ENCODE data around the gene REXO1.

The REXO1 gene

DNA sequence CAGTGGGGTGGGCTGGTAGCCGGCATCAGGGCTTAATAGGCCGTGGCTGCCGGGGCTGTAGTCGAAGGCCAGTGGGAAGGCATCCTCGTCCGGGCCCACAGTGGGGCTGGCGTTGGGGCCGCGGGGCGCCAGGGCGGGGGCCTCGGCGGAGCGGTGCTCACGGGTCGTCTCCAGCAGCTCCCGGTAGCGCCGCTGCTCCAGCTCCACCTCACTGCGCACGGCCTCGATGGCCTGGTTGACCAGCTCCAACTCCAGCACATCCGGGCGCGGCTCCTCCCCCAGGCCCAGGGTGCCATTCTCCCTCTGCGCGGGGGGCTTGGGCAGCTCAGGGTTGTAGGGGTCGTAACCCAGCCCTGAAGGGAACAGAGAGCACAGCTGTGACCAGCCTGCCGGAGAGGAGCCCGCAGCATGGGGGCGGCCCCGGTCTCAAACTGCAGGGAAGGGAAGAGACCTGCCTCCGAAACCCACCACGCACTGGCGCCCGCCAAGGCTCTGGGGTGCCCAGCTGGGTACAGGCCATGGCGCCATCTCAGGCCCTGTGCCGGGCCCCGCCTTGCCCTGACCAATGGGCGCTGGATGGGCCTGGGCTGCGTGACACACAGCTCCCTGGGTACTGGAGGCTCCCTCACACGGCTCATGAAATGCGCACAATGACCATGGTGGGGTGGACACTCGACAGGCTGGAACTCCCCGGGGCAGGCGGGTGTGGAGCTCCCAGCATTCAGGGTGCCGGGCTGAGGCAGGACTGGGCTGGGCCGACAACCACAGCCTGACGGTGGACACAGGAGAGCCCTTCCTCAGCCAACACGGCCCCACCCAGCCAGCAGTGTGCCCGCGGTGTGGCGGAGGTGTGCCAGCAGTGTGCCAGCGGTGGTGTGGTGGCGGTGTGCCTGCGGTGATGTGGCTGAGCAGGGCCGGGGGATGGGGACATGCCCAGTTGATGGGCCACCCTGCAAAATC is 19.7 kb downstream of the REXO1 start:
- DNase-seq (ENCODE audit: low read depth), result no peak

DNA sequence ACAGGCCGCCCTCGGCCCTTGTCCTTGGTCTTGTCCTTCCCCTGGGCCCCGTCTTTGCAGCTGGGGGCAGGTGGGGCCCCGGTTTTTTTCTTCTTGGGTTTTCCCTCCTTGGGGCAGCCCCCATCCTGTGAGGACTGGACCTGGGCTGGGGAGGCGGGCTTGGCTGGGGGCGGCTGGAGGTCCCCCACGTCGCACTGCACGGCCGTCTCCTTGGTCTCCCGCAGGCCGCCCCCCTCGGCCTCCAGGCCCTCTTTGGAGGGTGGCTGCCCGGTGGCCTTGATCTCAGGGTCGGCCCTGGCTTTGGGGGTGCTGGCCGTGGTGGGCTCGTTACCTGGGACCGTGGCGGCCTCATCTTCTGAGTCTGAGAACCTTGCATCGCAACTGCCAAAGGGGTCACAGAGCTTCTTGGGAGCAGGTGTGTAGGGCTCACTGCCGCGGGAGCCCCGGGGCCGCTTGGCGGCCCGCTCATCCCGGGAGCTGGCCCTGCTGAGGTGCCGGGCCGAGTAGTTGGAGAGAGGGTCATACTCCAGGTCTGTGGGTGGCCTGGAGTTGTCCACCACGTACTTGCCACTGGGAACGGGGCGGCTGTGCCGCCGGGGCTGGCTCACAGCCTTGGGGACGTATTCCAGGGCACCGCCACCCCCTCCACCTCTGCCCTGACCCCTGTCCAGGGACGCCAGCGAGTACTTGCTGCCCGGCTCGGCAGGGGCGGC is 20.6 kb downstream of the REXO1 start:
- DNase-seq (ENCODE audit: low read depth), result no peak

DNA sequence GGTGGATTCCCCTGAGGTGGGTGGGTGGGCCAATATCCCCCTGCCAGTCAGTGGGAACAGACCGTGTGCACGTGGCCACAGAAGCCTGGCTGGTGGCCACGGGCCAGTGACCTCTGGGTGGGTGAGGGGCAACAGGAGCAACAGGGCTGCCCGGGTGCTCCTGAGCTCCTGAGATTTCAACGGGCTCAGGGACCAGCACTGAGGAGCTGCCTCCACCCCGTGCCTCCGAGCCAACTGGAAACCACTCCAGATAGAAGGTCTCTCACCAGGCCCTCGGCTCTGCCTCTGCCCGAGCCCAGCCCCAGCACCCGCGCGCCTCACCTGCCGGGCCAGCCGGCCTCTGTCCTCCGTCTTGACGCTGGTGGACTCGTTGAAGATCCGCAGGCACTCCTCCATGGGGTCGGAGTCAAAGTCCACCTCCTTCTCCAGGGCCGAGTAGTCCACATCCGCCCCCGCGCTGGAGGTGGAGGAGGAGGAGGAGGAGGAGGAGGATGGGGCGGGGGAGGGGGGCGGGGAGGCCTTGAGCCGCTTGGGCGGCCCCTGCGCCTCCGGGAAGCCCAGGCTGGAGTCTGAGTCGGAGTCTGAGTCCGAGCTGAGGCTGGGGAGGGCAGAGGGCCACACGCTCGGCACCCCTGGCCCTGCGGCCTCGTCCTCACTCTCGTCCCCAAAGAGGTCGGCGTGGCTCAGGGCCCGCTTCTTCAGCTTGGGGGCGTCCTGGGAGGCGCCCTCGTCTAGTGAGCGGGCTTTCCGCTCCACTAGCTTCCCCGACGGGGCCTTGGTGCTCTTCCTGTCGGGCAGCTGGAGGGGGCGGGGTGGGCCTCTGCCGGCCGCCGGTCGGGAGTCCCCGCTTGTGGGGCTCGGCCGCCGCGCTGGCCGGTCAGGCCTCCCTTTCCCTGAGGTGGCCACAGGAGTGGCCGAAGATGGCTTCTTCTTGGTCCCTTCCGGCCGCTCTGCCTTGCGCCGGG is 21.4 kb downstream of the REXO1 start:
- DNase-seq (ENCODE audit: low read depth), result no peak

DNA sequence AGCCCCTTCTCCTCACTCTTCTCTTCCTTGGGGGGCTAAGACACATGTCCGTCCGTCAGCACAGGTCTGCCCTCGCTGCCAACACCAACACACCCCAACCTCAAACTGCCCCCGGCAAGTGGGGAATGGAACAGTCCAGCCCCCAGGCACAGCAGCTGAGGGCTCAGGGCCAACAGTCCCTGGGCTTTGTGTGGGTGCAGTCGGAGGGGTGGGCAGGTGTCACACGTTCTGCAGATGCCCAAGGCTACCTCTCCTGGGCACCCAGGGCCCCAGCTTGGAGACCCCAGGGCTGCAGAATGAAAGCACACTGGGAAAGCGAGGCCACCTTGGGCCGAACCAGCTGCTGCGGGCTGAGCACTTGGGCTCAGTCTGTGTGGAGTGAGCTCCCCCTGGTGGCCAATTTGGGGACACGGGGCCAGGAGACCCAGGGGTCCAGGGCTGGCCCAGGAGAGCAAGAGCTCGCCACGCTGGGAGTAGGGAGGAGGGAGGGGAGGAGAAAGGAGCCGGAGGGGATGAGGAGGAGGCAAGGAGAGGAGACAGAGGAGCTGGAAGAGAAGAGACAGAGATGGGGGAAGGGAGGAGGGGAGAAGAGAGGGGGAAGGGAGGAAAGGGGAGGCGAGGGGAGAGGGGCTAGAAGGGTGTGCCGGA is 22.2 kb downstream of the REXO1 start:
- peak; percentile 78 for DNase-seq (ENCODE audit: low read depth)

DNA sequence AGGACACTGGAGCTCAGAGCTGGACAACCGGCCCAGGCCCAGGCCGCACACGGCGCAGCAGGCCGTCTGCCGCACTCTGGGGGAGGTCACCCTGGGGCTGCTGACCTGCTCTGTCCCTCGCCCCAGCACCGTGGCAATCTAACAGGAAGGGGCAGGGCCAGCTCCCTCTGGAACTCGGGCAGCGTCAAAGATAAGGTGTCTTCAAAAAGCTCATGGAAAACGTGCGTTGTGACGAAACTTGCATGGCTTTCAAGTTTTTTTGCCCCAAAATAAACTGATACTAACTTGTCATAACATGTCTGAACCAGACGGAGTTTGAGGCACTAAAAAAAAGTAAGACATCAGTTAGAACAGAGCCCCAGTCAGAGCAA is 24.0 kb downstream of the REXO1 start:
- DNase-seq (ENCODE audit: low read depth), result no peak

DNA sequence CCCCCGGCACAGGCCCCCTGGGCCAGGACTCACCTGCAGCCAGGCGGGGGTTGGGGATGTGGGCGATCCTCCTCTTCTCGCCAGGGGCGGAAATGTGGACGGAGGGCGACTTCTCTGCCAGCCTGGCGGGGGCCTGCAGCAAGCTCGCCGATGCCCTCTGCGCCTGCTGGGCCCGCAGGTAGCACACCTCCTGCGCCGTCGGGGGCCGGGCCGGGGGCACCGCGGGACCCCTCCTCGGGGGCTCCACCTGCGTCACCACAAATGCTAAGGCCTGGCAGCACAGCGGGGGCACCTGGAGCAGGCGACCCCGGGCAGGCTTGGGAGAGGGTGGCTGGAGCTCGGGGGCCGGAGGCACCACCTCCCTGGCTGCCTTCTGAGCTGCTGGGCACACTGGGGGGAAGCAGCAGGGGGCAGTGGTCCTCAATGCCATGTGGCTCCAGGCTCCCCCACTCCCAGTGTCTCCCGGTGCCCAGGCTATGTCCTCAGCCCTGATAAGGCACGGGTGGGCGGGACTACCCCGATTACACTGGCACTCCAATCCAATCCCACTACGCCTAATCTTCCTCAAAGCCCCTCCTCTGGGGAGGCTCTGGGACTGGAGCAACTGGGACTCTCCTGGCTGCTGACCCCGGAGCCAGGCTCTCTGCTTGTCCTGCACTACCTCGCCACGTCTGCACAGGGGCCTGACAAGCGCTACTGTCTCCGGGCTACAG is 24.6 kb downstream of the REXO1 start:
- DNase-seq (ENCODE audit: low read depth), result no peak

DNA sequence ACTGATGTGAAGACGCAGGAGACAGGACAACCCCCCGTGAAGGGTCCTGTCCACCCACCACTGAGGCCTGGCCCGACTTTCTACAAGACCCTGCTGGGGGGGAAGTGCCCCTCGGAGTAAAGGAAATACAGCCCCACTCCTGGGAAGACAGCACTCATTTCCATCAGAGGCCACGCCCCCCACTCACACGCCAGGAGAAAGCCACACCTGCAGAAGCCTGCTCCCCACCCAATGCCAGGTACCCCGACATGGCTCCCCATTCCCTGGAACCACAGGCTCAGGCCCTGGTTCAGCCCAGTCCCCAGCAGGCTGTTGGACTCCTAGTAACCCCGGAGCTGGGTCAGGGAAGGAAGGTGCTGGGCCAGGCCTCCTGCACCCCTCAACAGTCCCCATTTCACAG is 25.3 kb downstream of the REXO1 start:
- DNase-seq (ENCODE audit: low read depth), result no peak

DNA sequence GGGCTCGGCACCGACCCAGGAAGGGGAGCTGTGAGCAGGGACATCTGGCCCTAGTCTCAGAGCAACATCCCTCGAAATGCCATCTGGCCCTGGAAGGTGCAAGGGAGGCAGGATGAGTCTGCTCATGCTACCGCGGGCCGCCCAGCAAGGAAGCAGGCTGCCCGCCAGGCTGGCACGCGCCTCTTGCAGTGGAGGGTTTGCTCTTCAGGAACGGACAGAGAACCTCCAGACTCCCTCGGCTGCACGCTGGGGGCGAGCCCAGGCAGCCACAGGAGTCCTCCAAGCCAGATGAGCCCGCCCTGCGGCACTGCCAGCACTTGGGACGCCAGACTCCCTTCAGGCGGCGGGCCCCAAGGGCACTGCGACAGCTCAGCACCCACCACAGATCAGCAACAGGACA is 26.1 kb downstream of the REXO1 start:
- no peak for DNase-seq (ENCODE audit: low read depth)

DNA sequence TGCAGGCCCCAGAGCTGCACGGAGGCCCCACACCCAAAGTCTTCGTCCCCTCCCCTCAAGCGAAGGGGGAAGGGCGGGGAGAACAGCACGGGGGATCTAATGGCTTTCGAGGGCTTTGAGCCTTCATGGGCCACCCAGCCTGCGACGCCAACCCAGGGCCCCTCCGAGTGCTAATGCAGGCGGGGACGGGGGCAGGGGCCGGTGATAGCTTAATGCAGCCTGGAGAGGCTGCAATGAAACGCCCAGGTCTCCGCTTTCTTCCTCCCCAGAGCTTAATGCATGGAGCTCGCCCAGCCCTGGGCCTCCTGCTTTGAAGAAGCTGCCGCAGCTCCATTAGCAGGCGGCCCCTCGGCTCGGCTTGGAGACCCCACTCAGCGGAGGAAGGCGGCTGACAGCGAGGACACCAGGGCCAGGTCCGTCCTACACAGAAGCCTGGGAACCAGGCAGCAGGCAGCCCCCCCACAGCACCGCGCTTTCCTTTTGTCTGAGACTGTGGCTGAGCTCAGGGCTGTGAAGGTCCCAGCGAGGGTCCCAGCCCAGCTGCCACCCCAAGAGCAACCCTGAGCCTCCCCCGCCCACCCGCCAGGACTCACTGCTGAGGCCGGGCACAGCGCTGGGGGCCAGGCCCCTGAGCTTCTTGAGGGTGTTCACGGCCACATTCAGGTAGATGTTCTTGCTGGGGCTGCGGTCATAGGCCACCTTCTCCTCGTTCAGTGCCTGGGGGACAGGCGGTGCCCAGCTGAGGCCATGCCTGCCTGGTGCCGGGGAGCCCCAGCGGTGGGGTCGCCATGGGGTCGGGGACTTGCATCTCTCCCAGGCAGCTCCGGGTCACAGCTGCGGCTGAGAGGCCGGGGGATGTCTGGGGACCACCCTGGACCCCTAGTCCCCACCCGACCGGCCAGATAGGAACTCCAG is 28.7 kb downstream of the REXO1 start:
- no peak for DNase-seq (ENCODE audit: low read depth)

DNA sequence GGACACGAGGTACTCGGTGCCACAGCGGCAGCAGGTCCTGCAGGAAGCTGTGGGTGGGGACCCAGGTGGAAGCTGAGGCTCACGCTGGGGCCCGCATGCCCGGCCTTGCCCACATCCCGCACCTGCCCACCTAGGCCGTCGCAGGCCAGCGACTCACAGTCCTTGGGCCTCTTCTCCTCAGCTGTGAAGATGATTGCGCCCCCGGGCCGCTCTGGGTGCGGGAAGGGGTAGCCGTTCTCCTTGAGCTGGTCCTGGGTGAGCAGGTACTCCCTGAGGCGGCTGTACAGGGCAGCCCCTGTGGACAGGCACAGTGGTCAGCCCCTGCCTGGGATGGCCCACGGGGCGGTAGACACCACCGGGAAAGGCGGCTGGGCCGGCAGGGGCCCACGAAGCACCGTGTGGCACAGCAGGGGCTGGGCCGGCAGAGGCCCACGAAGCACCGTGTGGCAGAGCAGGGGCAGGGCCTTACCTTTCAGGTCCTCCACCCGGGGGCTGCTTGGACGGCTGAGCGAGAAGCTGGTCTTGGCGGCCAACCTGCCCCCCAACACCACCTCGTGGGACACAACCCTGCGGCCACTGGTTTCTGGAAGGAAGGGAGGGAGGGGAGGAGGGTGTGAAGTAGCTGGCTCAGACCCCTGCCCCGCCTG is 29.6 kb downstream of the REXO1 start:
- no peak for DNase-seq (ENCODE audit: low read depth)

DNA sequence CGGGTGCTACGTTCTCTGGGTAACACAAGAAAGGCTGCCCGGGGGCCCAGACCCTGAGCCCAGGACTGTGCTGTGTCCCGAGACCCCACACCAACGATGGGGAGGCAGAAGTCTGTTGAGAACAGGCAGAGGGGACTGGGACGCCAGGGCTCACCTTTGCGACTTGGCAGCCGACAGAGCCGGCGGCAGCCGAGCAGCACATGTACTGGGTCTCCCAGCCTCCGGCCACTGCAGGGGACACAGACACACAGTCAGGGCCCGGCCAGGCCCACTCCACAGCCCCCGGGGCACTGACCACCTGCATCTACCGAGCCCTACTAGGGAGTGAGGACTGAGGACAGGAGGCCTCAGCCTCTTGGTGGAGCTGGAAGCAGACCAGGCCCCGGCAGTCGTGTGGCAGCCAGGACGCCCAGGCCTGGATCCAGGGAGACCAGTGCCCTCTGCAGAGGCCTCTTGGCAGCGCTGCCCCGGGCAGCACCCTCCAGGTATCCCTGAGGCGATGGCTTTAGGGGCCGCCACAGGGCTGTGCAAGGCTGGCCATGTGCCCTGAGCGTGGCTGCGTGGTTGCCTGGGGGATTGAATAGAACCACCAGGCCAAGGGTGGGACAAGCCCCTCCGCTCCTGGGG is 30.6 kb downstream of the REXO1 start:
- DNase-seq (ENCODE audit: low read depth), result no peak

DNA sequence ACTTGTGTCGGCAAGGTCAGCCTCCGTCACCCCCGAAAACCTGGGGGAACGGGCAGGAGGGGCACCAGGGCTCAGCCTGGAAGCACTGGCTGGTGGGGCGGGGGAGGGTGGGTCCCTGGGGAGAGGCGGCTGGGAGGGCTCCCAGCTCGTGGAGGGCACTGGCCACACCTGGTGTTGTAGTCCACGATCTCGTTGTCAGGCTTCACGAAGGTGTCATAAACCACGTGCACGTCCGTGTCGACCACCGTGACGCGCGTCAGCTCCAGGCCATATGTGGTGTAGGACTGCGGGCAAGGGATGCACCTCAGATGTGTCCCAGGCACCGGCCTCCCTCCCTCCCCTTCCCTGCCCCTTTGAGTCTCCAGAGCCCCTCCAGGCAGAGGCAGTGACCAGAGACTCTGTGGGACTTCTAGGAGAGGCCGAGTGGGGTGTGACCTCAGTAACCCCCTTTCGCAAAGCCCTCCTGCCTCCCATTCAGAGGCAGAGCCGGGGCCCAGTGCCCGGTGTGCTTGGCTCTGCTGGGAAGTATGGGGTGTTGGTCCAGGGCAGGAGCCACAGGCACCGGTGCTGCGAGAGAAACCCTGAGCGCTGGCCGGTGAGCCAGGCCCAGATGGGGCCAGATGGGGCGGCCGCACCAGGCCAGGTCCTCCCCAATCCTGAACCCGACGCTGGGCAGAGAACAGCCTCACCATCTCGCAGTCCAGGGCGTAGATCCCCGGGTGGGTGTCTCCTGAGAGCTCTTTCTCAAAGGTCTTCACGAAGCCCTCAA is 31.6 kb downstream of the REXO1 start:
- DNase-seq (ENCODE audit: low read depth), result no peak

DNA sequence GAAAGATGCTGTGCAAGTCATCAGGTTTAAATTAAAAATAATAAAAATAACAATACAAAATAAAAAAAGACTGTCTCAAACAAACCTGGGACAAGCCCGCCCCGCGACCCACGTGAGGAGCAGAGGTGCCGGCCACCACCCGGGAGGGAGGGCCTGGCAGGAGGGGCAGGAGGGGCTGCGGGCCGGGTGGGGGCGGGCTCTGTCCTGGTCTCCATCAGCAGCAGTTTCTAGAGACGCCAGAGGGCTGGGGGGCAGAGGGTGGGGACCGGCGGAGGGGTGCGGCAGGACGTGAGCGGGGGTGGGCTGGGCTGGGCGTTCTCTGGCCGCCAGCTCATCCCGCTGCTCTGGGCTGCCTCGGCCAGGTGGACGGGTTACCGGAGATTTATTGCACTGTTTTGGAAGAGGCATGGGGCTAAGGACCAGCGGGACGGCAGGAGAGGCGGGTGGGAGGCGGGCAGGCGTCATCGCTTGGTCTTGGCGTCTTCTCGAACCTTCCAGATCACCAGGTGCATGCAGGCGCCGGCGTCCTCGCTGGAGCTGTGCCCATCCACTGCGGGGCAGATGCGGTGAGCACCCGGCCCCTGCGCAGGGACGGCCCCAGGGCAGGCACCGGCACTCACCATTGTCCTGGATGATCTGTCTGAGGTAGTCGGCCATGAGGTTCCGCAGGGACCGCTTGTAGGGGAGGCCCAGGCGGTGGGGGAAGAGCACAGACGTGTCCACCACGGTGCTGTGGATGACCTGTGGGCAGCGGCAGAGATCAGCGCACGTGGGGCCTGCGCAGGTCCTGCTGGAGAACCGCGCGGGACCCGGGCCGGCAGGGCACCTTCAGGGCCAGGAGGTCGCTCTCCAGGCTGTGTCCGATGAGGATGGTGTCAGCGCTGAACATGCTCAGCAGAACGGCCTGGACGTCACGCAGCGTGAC is 32.4 kb downstream of the REXO1 start:
- DNase-seq (ENCODE audit: low read depth), result no peak

DNA sequence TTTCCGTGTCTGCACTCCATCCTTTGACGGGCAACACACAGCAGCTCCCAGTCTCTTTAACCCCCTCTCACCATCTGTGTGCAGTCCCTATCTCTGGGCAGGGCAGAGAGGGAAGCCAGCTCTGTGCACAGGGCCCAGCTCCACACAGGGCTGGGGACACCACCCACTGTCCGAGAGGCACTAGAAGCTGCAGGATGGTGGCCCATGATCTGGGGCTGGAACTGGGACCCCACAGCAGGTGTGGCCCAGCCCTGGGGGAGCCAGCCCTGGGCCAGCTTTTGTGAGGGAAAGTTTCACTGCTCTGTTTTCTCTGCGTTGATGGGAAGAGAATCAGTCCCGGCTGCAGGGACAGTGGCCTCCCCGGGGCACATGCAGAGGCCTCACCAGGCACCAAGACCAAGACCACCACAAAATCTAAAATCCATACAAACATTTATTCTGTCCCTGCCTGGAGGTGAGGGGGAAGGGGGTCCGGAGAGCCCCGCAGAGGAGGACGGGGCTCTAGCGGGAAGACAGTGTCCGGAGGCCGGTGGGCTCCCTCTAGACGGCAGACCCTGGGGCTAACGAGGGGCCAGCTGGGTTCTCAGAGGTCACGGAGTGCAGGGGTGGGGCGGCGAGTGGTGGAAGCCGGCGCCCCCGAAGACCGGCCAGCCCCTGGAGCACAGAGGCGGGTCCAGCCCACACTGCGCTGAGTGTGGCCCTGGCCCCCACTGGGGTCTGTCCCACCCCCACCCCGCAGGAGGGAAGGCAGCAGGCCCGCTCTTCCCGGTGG is 33.3 kb downstream of the REXO1 start:
- DNase-seq (ENCODE audit: low read depth), result no peak

DNA sequence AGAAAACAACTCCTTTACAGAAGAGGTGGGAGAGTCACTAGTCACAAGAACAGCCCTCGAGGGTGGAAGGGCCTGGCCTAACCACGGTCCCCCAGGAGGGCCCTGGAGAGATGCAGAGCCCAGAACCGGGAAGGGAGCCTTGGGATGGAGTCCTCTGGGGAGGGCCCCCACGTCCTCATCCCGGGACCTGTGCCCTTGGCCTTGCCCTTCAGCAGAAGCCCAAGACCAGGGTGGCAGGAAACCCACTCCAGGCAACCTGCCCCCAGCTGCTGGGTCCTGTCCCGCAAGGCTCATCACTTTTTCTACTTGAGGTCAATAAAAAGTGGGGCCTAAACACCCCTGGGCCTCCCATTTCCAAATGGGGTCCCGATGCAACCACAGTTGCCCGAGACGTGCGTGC is 33.9 kb downstream of the REXO1 start:
- no peak for DNase-seq (ENCODE audit: low read depth)
